WTC11 (cell line): ENCODE data around the gene ATP5ME. TPM values are rescaled to one million over a fixed set of nuclear protein-coding genes. Genes with fewer than 3 reads are reported as not detected.

Experiments used
- ATF1 ChIP-seq: sonication (generic); formaldehyde crosslinking; IDR thresholded peaks from 2 replicates; pipeline ENCODE4 v1.8.1; 2023; ENCODE audit warnings: mild to moderate bottlenecking, moderate library complexity, missing genetic modification reagents
- CBFB ChIP-seq: sonication (generic); formaldehyde crosslinking; IDR thresholded peaks from 2 replicates; pipeline ENCODE4 v1.8.1; 2022; ENCODE audit warnings: mild to moderate bottlenecking, low read depth, missing genetic modification reagents
- CREM ChIP-seq: sonication (generic); formaldehyde crosslinking; IDR thresholded peaks from 2 replicates; pipeline ENCODE4 v1.8.1; 2022; ENCODE audit warnings: mild to moderate bottlenecking, missing genetic modification reagents, moderate library complexity
- ELF4 ChIP-seq: sonication (generic); formaldehyde crosslinking; IDR thresholded peaks from 2 replicates; pipeline ENCODE4 v1.8.1; 2022; ENCODE audit warnings: low read depth, mild to moderate bottlenecking, moderate library complexity, missing genetic modification reagents
- HMGA2 ChIP-seq: fragments of 250-450 bp; sonication (Bioruptor Pico); IDR thresholded peaks from 2 replicates; pipeline ENCODE4 v1.4.0; 2021; ENCODE audit warnings: mild to moderate bottlenecking, moderate library complexity
- IRF2 ChIP-seq: sonication (generic); formaldehyde crosslinking; IDR thresholded peaks from 2 replicates; pipeline ENCODE4 v1.8.0; 2022; ENCODE audit warnings: low read depth, missing genetic modification reagents, borderline replicate concordance
- MYBL2 ChIP-seq: sonication (generic); formaldehyde crosslinking; IDR thresholded peaks from 2 replicates; pipeline ENCODE4 v1.8.1; 2023; ENCODE audit warnings: mild to moderate bottlenecking, moderate library complexity, missing genetic modification reagents
- OVOL2 ChIP-seq: fragments of 250-450 bp; sonication (Bioruptor Pico); IDR thresholded peaks from 2 replicates; pipeline ENCODE4 v1.9.0; 2021; ENCODE audit warnings: mild to moderate bottlenecking, borderline replicate concordance
- RELA ChIP-seq: sonication (generic); formaldehyde crosslinking; IDR thresholded peaks from 2 replicates; pipeline ENCODE4 v1.8.1; 2022; ENCODE audit warnings: missing genetic modification reagents, mild to moderate bottlenecking, borderline replicate concordance
- TCF7 ChIP-seq: sonication (generic); formaldehyde crosslinking; IDR thresholded peaks from 2 replicates; pipeline ENCODE4 v1.8.0; 2022; ENCODE audit warnings: mild to moderate bottlenecking, low read depth, missing genetic modification reagents, moderate library complexity
- TP53 ChIP-seq: sonication (generic); formaldehyde crosslinking; IDR thresholded peaks from 2 replicates; pipeline ENCODE4 v1.8.1; 2023; ENCODE audit warnings: mild to moderate bottlenecking, missing genetic modification reagents
- ZNF138 ChIP-seq: sonication (generic); formaldehyde crosslinking; conservative IDR thresholded peaks from 2 replicates; pipeline ENCODE4 v1.8.1; 2022; ENCODE audit warnings: mild to moderate bottlenecking, moderate library complexity, missing genetic modification reagents
- ZNF219 ChIP-seq: sonication (generic); formaldehyde crosslinking; IDR thresholded peaks from 2 replicates; pipeline ENCODE4 v1.8.0; 2023; ENCODE audit warnings: missing genetic modification reagents, mild to moderate bottlenecking, borderline replicate concordance
- ZNF423 ChIP-seq: fragments of 250-450 bp; sonication (Bioruptor Pico); IDR thresholded peaks from 2 replicates; pipeline ENCODE4 v2.1.2; 2022; ENCODE audit warnings: mild to moderate bottlenecking, moderate library complexity
- total RNA-seq: library from RNA; stranded (reverse); gene quantifications from 3 replicates; pipeline ENCODE4 v1.2.3, GENCODE V29; 2021
- TF ChIP-seq, protein P1 (sequence below): sonication (generic); formaldehyde crosslinking; IDR thresholded peaks from 2 replicates; pipeline ENCODE4 v1.8.0; 2022; ENCODE audit warnings: mild to moderate bottlenecking, missing genetic modification reagents
- TF ChIP-seq, protein P2 (sequence below): sonication (generic); formaldehyde crosslinking; IDR thresholded peaks from 2 replicates; pipeline ENCODE4 v1.8.1; 2022; ENCODE audit warnings: mild to moderate bottlenecking, moderate library complexity, missing genetic modification reagents
- TF ChIP-seq, protein P3 (sequence below): sonication (generic); formaldehyde crosslinking; IDR thresholded peaks from 2 replicates; pipeline ENCODE4 v1.8.1; 2023; ENCODE audit warnings: mild to moderate bottlenecking, missing genetic modification reagents
- TF ChIP-seq, protein P4 (sequence below): sonication (generic); formaldehyde crosslinking; IDR thresholded peaks from 2 replicates; pipeline ENCODE4 v1.8.0; 2023; ENCODE audit warnings: missing genetic modification reagents, mild to moderate bottlenecking, borderline replicate concordance
- TF ChIP-seq, protein P5 (sequence below): sonication (generic); formaldehyde crosslinking; IDR thresholded peaks from 2 replicates; pipeline ENCODE4 v1.8.1; 2023; ENCODE audit warnings: mild to moderate bottlenecking, missing genetic modification reagents, borderline replicate concordance
- TF ChIP-seq, protein P6 (sequence below): fragments of 200-600 bp; IDR thresholded peaks from 2 replicates; pipeline ENCODE4 v1.8.0; 2022; ENCODE audit warnings: antibody characterized with exemption
- TF ChIP-seq, protein P7 (sequence below): sonication (generic); formaldehyde crosslinking; IDR thresholded peaks from 2 replicates; pipeline ENCODE4 v1.8.1; 2022; ENCODE audit warnings: mild to moderate bottlenecking, missing genetic modification reagents, moderate library complexity, borderline replicate concordance

ATP5ME gene
- total RNA-seq, 1 experiment from 2014 or later = 468 TPM

DNA sequence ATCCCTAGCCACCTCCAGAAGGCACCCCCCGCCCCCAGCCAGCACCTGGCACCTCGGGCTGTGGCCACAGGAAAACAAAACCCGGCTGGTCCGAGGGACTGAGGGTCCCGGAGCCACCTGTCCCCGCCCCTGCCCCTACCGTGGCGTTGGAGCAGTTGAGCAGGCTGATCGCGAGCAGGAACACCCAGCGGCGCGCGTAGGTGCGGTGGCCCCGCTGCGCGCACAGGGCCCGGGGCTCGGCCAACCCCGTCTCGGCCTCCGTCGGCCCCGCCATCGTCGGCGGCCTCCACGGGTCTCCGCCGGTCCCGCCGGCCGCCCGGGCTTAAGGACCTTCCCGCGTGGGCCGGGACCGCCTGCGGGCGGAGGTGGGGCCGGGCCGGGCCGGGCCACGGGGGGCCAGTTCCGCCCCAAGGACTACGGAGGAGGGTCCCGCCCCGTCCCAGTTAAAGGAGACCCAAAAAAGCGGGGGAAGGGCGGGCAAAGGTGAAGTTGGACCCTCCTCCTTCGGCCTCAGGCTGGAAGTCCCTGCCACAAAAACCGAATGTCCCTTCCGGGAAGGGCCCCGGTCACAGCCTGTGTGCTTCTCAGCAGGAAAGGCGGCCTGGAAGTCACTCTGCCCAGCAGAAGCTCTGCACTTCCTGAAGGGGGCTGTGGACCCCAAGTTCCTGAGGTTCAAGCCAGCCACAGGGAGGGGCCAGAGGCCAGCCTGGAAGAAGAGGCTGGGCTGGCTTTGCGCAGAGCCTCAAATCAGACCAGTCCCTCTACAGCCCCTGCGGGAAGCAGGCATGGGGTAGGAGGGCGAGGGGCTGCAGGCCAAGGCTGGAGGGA lies 15.0 kb upstream of the ATP5ME start, which contains the start of gene SLC49A3 (continued):
- no peak for TF ChIP-seq MYBL2
- TF ChIP-seq, protein P1, sequence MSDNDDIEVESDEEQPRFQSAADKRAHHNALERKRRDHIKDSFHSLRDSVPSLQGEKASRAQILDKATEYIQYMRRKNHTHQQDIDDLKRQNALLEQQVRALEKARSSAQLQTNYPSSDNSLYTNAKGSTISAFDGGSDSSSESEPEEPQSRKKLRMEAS (CRISPR knock-in tag) = peak; percentile 19; the same call in 1 of the 2 replicates
- TF ChIP-seq, protein P2, sequence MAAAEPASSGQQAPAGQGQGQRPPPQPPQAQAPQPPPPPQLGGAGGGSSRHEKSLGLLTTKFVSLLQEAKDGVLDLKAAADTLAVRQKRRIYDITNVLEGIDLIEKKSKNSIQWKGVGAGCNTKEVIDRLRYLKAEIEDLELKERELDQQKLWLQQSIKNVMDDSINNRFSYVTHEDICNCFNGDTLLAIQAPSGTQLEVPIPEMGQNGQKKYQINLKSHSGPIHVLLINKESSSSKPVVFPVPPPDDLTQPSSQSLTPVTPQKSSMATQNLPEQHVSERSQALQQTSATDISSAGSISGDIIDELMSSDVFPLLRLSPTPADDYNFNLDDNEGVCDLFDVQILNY = no peak
- TF ChIP-seq, protein P3, sequence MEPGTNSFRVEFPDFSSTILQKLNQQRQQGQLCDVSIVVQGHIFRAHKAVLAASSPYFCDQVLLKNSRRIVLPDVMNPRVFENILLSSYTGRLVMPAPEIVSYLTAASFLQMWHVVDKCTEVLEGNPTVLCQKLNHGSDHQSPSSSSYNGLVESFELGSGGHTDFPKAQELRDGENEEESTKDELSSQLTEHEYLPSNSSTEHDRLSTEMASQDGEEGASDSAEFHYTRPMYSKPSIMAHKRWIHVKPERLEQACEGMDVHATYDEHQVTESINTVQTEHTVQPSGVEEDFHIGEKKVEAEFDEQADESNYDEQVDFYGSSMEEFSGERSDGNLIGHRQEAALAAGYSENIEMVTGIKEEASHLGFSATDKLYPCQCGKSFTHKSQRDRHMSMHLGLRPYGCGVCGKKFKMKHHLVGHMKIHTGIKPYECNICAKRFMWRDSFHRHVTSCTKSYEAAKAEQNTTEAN = no peak
- TF ChIP-seq, protein P4, sequence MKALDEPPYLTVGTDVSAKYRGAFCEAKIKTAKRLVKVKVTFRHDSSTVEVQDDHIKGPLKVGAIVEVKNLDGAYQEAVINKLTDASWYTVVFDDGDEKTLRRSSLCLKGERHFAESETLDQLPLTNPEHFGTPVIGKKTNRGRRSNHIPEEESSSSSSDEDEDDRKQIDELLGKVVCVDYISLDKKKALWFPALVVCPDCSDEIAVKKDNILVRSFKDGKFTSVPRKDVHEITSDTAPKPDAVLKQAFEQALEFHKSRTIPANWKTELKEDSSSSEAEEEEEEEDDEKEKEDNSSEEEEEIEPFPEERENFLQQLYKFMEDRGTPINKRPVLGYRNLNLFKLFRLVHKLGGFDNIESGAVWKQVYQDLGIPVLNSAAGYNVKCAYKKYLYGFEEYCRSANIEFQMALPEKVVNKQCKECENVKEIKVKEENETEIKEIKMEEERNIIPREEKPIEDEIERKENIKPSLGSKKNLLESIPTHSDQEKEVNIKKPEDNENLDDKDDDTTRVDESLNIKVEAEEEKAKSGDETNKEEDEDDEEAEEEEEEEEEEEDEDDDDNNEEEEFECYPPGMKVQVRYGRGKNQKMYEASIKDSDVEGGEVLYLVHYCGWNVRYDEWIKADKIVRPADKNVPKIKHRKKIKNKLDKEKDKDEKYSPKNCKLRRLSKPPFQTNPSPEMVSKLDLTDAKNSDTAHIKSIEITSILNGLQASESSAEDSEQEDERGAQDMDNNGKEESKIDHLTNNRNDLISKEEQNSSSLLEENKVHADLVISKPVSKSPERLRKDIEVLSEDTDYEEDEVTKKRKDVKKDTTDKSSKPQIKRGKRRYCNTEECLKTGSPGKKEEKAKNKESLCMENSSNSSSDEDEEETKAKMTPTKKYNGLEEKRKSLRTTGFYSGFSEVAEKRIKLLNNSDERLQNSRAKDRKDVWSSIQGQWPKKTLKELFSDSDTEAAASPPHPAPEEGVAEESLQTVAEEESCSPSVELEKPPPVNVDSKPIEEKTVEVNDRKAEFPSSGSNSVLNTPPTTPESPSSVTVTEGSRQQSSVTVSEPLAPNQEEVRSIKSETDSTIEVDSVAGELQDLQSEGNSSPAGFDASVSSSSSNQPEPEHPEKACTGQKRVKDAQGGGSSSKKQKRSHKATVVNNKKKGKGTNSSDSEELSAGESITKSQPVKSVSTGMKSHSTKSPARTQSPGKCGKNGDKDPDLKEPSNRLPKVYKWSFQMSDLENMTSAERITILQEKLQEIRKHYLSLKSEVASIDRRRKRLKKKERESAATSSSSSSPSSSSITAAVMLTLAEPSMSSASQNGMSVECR = no peak
- no peak for TF ChIP-seq ZNF219
- TF ChIP-seq RELA (CRISPR knock-in tag) = no peak
- TF ChIP-seq ZNF423 (CRISPR knock-in tag) = no peak
- no peak for TF ChIP-seq ELF4 (CRISPR knock-in tag)
- peak; percentile 76; the same call in 1 of the 2 replicates for TF ChIP-seq CBFB (CRISPR knock-in tag)
- peak; percentile 42; the same call in 1 of the 2 replicates for TF ChIP-seq CREM
- TF ChIP-seq, protein P5, sequence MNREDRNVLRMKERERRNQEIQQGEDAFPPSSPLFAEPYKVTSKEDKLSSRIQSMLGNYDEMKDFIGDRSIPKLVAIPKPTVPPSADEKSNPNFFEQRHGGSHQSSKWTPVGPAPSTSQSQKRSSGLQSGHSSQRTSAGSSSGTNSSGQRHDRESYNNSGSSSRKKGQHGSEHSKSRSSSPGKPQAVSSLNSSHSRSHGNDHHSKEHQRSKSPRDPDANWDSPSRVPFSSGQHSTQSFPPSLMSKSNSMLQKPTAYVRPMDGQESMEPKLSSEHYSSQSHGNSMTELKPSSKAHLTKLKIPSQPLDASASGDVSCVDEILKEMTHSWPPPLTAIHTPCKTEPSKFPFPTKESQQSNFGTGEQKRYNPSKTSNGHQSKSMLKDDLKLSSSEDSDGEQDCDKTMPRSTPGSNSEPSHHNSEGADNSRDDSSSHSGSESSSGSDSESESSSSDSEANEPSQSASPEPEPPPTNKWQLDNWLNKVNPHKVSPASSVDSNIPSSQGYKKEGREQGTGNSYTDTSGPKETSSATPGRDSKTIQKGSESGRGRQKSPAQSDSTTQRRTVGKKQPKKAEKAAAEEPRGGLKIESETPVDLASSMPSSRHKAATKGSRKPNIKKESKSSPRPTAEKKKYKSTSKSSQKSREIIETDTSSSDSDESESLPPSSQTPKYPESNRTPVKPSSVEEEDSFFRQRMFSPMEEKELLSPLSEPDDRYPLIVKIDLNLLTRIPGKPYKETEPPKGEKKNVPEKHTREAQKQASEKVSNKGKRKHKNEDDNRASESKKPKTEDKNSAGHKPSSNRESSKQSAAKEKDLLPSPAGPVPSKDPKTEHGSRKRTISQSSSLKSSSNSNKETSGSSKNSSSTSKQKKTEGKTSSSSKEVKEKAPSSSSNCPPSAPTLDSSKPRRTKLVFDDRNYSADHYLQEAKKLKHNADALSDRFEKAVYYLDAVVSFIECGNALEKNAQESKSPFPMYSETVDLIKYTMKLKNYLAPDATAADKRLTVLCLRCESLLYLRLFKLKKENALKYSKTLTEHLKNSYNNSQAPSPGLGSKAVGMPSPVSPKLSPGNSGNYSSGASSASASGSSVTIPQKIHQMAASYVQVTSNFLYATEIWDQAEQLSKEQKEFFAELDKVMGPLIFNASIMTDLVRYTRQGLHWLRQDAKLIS (CRISPR knock-in tag) = no peak
- TF ChIP-seq OVOL2 (CRISPR knock-in tag) = no peak
- no peak for TF ChIP-seq TCF7
- no peak for TF ChIP-seq ZNF138 (CRISPR knock-in tag)
- TF ChIP-seq ATF1 (CRISPR knock-in tag) = no peak
- no peak for TF ChIP-seq IRF2 (CRISPR knock-in tag)
- TF ChIP-seq, protein P6, sequence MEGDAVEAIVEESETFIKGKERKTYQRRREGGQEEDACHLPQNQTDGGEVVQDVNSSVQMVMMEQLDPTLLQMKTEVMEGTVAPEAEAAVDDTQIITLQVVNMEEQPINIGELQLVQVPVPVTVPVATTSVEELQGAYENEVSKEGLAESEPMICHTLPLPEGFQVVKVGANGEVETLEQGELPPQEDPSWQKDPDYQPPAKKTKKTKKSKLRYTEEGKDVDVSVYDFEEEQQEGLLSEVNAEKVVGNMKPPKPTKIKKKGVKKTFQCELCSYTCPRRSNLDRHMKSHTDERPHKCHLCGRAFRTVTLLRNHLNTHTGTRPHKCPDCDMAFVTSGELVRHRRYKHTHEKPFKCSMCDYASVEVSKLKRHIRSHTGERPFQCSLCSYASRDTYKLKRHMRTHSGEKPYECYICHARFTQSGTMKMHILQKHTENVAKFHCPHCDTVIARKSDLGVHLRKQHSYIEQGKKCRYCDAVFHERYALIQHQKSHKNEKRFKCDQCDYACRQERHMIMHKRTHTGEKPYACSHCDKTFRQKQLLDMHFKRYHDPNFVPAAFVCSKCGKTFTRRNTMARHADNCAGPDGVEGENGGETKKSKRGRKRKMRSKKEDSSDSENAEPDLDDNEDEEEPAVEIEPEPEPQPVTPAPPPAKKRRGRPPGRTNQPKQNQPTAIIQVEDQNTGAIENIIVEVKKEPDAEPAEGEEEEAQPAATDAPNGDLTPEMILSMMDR = no peak
- TF ChIP-seq TP53 (CRISPR knock-in tag) = 0 out of 2 replicates have a peak, but pooled peaks have one; percentile 35
- TF ChIP-seq HMGA2 = no peak
- TF ChIP-seq, protein P7, sequence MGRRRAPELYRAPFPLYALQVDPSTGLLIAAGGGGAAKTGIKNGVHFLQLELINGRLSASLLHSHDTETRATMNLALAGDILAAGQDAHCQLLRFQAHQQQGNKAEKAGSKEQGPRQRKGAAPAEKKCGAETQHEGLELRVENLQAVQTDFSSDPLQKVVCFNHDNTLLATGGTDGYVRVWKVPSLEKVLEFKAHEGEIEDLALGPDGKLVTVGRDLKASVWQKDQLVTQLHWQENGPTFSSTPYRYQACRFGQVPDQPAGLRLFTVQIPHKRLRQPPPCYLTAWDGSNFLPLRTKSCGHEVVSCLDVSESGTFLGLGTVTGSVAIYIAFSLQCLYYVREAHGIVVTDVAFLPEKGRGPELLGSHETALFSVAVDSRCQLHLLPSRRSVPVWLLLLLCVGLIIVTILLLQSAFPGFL (CRISPR knock-in tag) = no peak
